ENCODE measurements around the gene ACACB. TPM values are rescaled to one million over a fixed set of nuclear protein-coding genes. Genes with fewer than 3 reads are reported as not detected.

The ACACB gene
- total and polyA plus RNA-seq, 11 donors, result 29.9 to 176 (median 119) TPM

GRCh38 chr12:109222062-109222461 lies 105.7 kb downstream of the ACACB start:
- Histone ChIP-seq H3K27ac (peak overlapping the region in 1 of 12 donors; percentile 48), H3K4me1 (peaks cover 0 to 17% (median 0%) of the 10 kb centered on the region in 12 donors), H3K27me3 (no peaks in the 10 kb centered on the region), H3K4me3 (no peak overlapping the region), H3K36me3 (peaks cover 2 to 100% (median 93%) of the 10 kb centered on the region in 9 donors), H3K9me3 (no peaks in the 10 kb centered on the region)
- no peak for DNase-seq
- peak; percentile 48 to 79 (median 62) for ATAC-seq
- intact Hi-C loops (cut with DNase I), result loop anchor here in 1 of 10 donors (5.0 kb wide), 1 partner anchor 50 kb away; no protein-coding TSS in a partner anchor
- 67 to 73% (median 68%) methylated on average over 7 of the region's 7 CpGs for WGBS, 4 donors
- TF ChIP-seq CTCF (IDR thresholded peaks at IDR 0.05), result no peak
- TF ChIP-seq POLR2A (IDR thresholded peaks at IDR 0.05), result no peak

DNA sequence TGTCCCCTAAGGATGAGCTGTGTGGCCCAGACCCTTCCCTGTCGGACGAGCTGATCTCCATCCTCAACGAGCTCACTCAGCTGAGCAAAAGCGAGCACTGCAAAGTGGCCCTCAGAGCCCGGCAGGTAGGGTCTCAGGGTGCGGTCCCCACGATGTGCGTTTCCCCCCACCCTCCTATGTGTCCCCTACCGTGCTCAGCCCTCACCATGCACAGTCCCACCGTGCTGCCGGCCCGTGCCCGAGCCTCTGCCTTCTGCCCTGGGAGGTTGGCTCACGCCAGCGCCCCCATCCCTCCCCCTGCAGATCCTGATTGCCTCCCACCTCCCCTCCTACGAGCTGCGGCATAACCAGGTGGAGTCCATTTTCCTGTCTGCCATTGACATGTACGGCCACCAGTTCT lies 106.1 kb downstream of the ACACB start:
- H3K27me3 ChIP-seq, result no peaks in the 10 kb centered on the region
- H3K36me3 ChIP-seq, result peaks cover 2 to 100% (median 93%) of the 10 kb centered on the region in 9 donors
- no peaks in the 10 kb centered on the region for H3K9me3 ChIP-seq
- H3K27ac ChIP-seq, result peak overlapping the region in 1 of 12 donors; percentile 48
- H3K4me3 ChIP-seq, result no peak overlapping the region
- intact Hi-C loops (cut with DNase I), result loop anchor here in 1 of 10 donors (5.0 kb wide), 1 partner anchor 50 kb away; no protein-coding TSS in a partner anchor
- TF ChIP-seq CTCF (IDR thresholded peaks at IDR 0.05), result no peak
- no peak for TF ChIP-seq POLR2A (IDR thresholded peaks at IDR 0.05)
- ATAC-seq (peak in 3 of 4 donors; percentile 23 to 27 (median 25)), DNase-seq (no peak)
- H3K4me1 ChIP-seq, result peaks cover 0 to 17% (median 0%) of the 10 kb centered on the region in 12 donors
- WGBS, 4 donors, result 86 to 91% (median 87%) methylated on average over 16 to 18 of the region's 18 CpGs

DNA sequence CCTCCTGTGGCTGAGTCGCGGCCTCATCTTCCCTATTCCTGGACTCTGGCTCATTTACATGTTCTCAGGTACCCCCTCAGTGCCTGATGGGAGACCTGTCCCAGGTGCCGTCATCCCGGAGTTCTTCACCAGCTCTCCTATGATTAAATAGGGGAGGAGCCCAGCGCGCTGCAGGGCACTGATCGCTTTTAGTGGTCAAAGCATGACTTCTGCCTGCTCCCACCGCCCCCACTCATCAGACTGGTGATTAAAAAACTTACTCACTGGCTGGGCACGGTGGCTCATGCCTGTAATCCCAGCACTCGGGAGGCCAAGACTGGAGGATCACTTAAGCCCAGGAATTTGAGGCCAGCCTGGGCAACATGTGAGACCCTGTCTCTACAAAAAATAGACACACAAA lies 106.8 kb downstream of the ACACB start:
- H3K4me1 ChIP-seq, result peaks cover 0 to 17% (median 0%) of the 10 kb centered on the region in 12 donors
- H3K36me3 ChIP-seq, result peaks cover 2 to 100% (median 93%) of the 10 kb centered on the region in 9 donors
- no peaks in the 10 kb centered on the region for H3K9me3 ChIP-seq
- ATAC-seq (no peak), DNase-seq (no peak)
- H3K4me3 ChIP-seq, result no peak overlapping the region
- 93 to 96% (median 95%) methylated on average over 9 to 10 of the region's 10 CpGs for WGBS, 4 donors
- TF ChIP-seq CTCF (IDR thresholded peaks at IDR 0.05), result no peak
- no peak for TF ChIP-seq POLR2A (IDR thresholded peaks at IDR 0.05)
- H3K27me3 ChIP-seq, result no peaks in the 10 kb centered on the region
- intact Hi-C loops (cut with DNase I), result loop anchor here in 1 of 10 donors (5.0 kb wide), 1 partner anchor 51 kb away; no protein-coding TSS in a partner anchor
- no peak overlapping the region for H3K27ac ChIP-seq

GRCh38 chr12:109223868-109224267 lies 107.5 kb downstream of the ACACB start:
- DNase-seq (no peak), ATAC-seq (no peak)
- H3K36me3 ChIP-seq, result peaks cover 2 to 100% (median 94%) of the 10 kb centered on the region in 9 donors
- H3K27me3 ChIP-seq, result no peaks in the 10 kb centered on the region
- 93 to 98% (median 95%) methylated on average over 5 of the region's 5 CpGs for WGBS, 4 donors
- peaks cover 0 to 17% (median 0%) of the 10 kb centered on the region in 12 donors for H3K4me1 ChIP-seq
- H3K4me3 ChIP-seq, result no peak overlapping the region
- no peak overlapping the region for H3K27ac ChIP-seq
- TF ChIP-seq POLR2A (IDR thresholded peaks at IDR 0.05) (no peak), CTCF (IDR thresholded peaks at IDR 0.05) (no peak)
- no peaks in the 10 kb centered on the region for H3K9me3 ChIP-seq
- intact Hi-C loops (cut with DNase I), result loop anchor here in 1 of 10 donors (5.0 kb wide), 1 partner anchor 52 kb away; no protein-coding TSS in a partner anchor

All from heart left ventricle (tissue), 16 donors.